SK-N-SH (cell line): ENCODE data around the gene QSOX1. TPM values are rescaled to one million over a fixed set of nuclear protein-coding genes. Genes with fewer than 3 reads are reported as not detected.

Source experiments
- CTCF ChIA-PET: fragments of 300-600, 350-600 bp; formaldehyde crosslinking; extraction: SDS; loops from one replicate; lab custom pipeline; 2021; lab: Yijun Ruan, JAX
- POLR2A ChIA-PET: fragments of 350-600 bp; sonication (Branson Sonifier 250); formaldehyde crosslinking; extraction: SDS; loops from one replicate; lab custom pipeline; 2020; ENCODE audit warnings: antibody characterized with exemption, inconsistent platforms; lab: Yijun Ruan, JAX
- DNase-seq: peaks from one replicate; pipeline ENCODE4 v3.0.0; 2012
- H2AFZ ChIP-seq: fragments of 200-600 bp; sonication (generic); 2 replicates; pipeline ENCODE4 v1.8.1; 2016; ENCODE audit warnings: antibody characterized with exemption, mild to moderate bottlenecking, low read depth
- H3F3A ChIP-seq: fragments of 200-600 bp; sonication (generic); replicated peaks from 2 replicates; pipeline ENCODE3; 2016; ENCODE audit warnings: antibody characterized with exemption, mild to moderate bottlenecking; ENCODE audit not compliant: insufficient read depth
- H3K27ac ChIP-seq, 2 experiments: fragments of 200-500 bp in 1 of 2; fragments of 200-600 bp in 1 of 2; sonication (Bioruptor generic) in 1 of 2; sonication (generic), shearing (Covaris generic) in 1 of 2; 2 replicates each; pipeline versions ENCODE4 v1.5.1 to v1.6.1; 2014 to 2016; ENCODE audit warnings: low read depth in 2 of 2, inconsistent platforms in 1 of 2, low read length in 1 of 2, mild to moderate bottlenecking in 1 of 2, mixed read lengths in 1 of 2
- H3K27me3 ChIP-seq: fragments of 200-600 bp; sonication (generic), shearing (Covaris generic); 2 replicates; pipeline ENCODE4 v1.6.1; 2016; ENCODE audit warnings: mixed run types; ENCODE audit not compliant: insufficient read depth
- H3K36me3 ChIP-seq, 2 experiments: fragments of 200-500 bp in 1 of 2; fragments of 200-600 bp in 1 of 2; sonication (Bioruptor generic) in 1 of 2; sonication (generic) in 1 of 2; replicated peaks in 1 of 2; 2 replicates each; pipeline versions ENCODE3 to v1.5.1; 2014 to 2016; ENCODE audit warnings: low read length in 1 of 2, mild to moderate bottlenecking in 1 of 2; ENCODE audit not compliant: insufficient read depth in 2 of 2, control insufficient read depth in 1 of 2
- H3K4me1 ChIP-seq, 2 experiments: fragments of 200-500 bp in 1 of 2; fragments of 200-600 bp in 1 of 2; sonication (Bioruptor generic) in 1 of 2; sonication (generic), shearing (Covaris generic) in 1 of 2; 2 replicates each; pipeline versions ENCODE4 v1.5.1 to v1.6.1; 2014 to 2016; ENCODE audit warnings: low read depth in 1 of 2, low read length in 1 of 2, mixed run types in 1 of 2; ENCODE audit not compliant: insufficient read depth in 2 of 2, control insufficient read depth in 1 of 2
- H3K4me2 ChIP-seq: fragments of 200-600 bp; sonication (generic), shearing (Covaris generic); 2 replicates; pipeline ENCODE4 v1.6.1; 2017; ENCODE audit warnings: mixed run types
- H3K4me3 ChIP-seq, 2 experiments: fragments of 200-500 bp in 1 of 2; fragments of 200-600 bp in 1 of 2; sonication (Bioruptor generic) in 1 of 2; sonication (generic), shearing (Covaris generic) in 1 of 2; 2 replicates each; pipeline versions ENCODE4 v1.5.1 to v1.8.1; 2014 to 2016; ENCODE audit warnings: low read depth in 2 of 2, inconsistent platforms in 1 of 2, low read length in 1 of 2, mild to moderate bottlenecking in 1 of 2, mixed read lengths in 1 of 2, moderate library complexity in 1 of 2
- H3K79me2 ChIP-seq: fragments of 200-600 bp; sonication (generic); 2 replicates; pipeline ENCODE4 v1.8.1; 2017; ENCODE audit warnings: mild to moderate bottlenecking; ENCODE audit not compliant: insufficient read depth
- H3K9ac ChIP-seq: fragments of 200-600 bp; sonication (generic); 2 replicates; pipeline ENCODE4 v1.6.1; 2017; ENCODE audit warnings: mixed run types
- H3K9me2 ChIP-seq: fragments of 200-600 bp; sonication (generic); 2 replicates; pipeline ENCODE4 v1.6.1; 2017; ENCODE audit warnings: mixed run types
- H3K9me3 ChIP-seq: fragments of 200-600 bp; sonication (generic); 2 replicates; pipeline ENCODE4 v1.6.1; 2017; ENCODE audit warnings: mixed run types, mild to moderate bottlenecking, moderate library complexity
- H4K20me1 ChIP-seq: fragments of 200-600 bp; sonication (generic); 2 replicates; pipeline ENCODE4 v1.6.1; 2017; ENCODE audit warnings: mild to moderate bottlenecking, mixed run types; ENCODE audit not compliant: insufficient read depth
- CTCF ChIP-seq: fragments of 200-600 bp; sonication (generic); IDR thresholded peaks from 2 replicates; pipeline ENCODE4 v1.6.1; 2017; ENCODE audit warnings: antibody characterized with exemption, mild to moderate bottlenecking, moderate library complexity
- ELF1 ChIP-seq: IDR thresholded peaks from 2 replicates; pipeline ENCODE4 v1.4.0; 2012
- IRF3 ChIP-seq: fragments of 150-350 bp; IDR thresholded peaks from 2 replicates; pipeline ENCODE4 v1.6.1; 2016; ENCODE audit warnings: mild to moderate bottlenecking, low read depth, low read length
- JUND ChIP-seq: IDR thresholded peaks from 2 replicates; pipeline ENCODE4 v1.4.0; 2012
- MAX ChIP-seq: IDR thresholded peaks from 2 replicates; pipeline ENCODE4 v1.4.0; 2012; ENCODE audit warnings: low read depth
- PBX3 ChIP-seq: IDR thresholded peaks from 2 replicates; pipeline ENCODE4; 2012
- POLR2AphosphoS5 ChIP-seq: IDR thresholded peaks from 2 replicates; pipeline ENCODE4 v1.6.1; 2012; ENCODE audit warnings: low read depth, low read length
- RCOR1 ChIP-seq: fragments of 150-350 bp; IDR thresholded peaks from 2 replicates; pipeline ENCODE4 v1.6.1; 2017; ENCODE audit warnings: antibody characterized with exemption, low read length
- REST ChIP-seq: IDR thresholded peaks from 2 replicates; pipeline ENCODE4 v1.6.1; 2012; ENCODE audit warnings: mild to moderate bottlenecking, low read depth, low read length, moderate library complexity
- RFX5 ChIP-seq: IDR thresholded peaks from 2 replicates; pipeline ENCODE4 v1.6.1; 2012; ENCODE audit warnings: mild to moderate bottlenecking, improper control_type of control experiment, low read length
- SIN3A ChIP-seq: IDR thresholded peaks from 2 replicates; pipeline ENCODE4 v1.6.1; 2012; ENCODE audit warnings: low read depth, mild to moderate bottlenecking, low read length, moderate library complexity, borderline replicate concordance
- WGBS: methylation state at CpG from one replicate; pipeline ENCODE4 v1.1.6; 2017; ENCODE audit warnings: low lambda C conversion rate; 5-methylcytosine and 5-hydroxymethylcytosine counted together
- polyA plus RNA-seq, 3 experiments: library from polyadenylated mRNA; depleted of rRNA; stranded (reverse); fragments of >200 nt; gene quantifications; 2 replicates each; pipeline ENCODE4 v1.2.3, GENCODE V29; 2012

Gene QSOX1
- polyA plus RNA-seq, 1 of the 3 experiments (the other 2 are of a cell fraction): 359 TPM

GRCh38 chr1:180219776-180220175, 65.1 kb downstream of the QSOX1 start:
- no peak overlapping the region for H3K9ac ChIP-seq
- H3K27me3 ChIP-seq: peaks cover 12% of the 10 kb centered on the region
- H3K9me2 ChIP-seq: no peaks in the 10 kb centered on the region

More at GRCh38 chr1:180219776-180220175, 65.1 kb downstream of the QSOX1 start:
- Histone ChIP-seq H3F3A (no peaks in the 10 kb centered on the region), H3K9me3 (no peaks in the 10 kb centered on the region), H3K4me2 (no peak overlapping the region), H3K4me3 (no peak overlapping the region), H3K36me3 (no peaks in the 10 kb centered on the region), H3K79me2 (no peaks in the 10 kb centered on the region), H3K27ac (no peak overlapping the region), H4K20me1 (no peaks in the 10 kb centered on the region), H3K4me1 (no peaks in the 10 kb centered on the region), H2AFZ (no peak overlapping the region)
- TF ChIP-seq CTCF: no peak
- TF ChIP-seq SIN3A: no peak
- no peak for TF ChIP-seq RFX5
- no peak for TF ChIP-seq PBX3
- no peak for TF ChIP-seq ELF1
- TF ChIP-seq JUND: no peak
- TF ChIP-seq IRF3: no peak
- no peak for TF ChIP-seq MAX
- no peak for TF ChIP-seq RCOR1
- TF ChIP-seq REST: no peak
- no peak for TF ChIP-seq POLR2AphosphoS5
- CTCF ChIA-PET: interaction anchor here (1.6 to 1.9 kb wide), 2 partner anchors 32 to 33 kb away, joined by 5 to 6 read pairs; no protein-coding TSS in a partner anchor
- 76% methylated on average over 9 of the region's 11 CpGs for WGBS
- POLR2A ChIA-PET: no interaction called here
- no peak for DNase-seq
